GM12891 (cell line): ENCODE data around the gene ZNF592.

Experiments used
- DNase-seq: peaks from one replicate; pipeline ENCODE4 v3.0.0; 2011; ENCODE audit warnings: low spot score; ENCODE audit not compliant: insufficient read length
- FAIRE-seq: peaks from 2 replicates; lab custom pipeline; 2011; peaks lifted over from hg19 to GRCh38; lab: Jason Lieb, UNC
- PAX5 ChIP-seq: IDR thresholded peaks from 2 replicates; pipeline ENCODE4 v1.6.1; 2011; ENCODE audit warnings: low read length, moderate library complexity, mild to moderate bottlenecking; ENCODE audit not compliant: insufficient read depth, severe bottlenecking
- POLR2A ChIP-seq: IDR thresholded peaks from 2 replicates; pipeline ENCODE4 v1.6.1; 2011; ENCODE audit warnings: low read depth, low read length, control low read depth
- POLR2AphosphoS5 ChIP-seq: IDR thresholded peaks from 2 replicates; pipeline ENCODE4 v1.6.1; 2011; ENCODE audit warnings: low read depth, low read length, control low read depth
- POU2F2 ChIP-seq: IDR thresholded peaks from 2 replicates; pipeline ENCODE4 v1.6.1; 2011; ENCODE audit warnings: low read depth, mild to moderate bottlenecking, control low read depth, low read length, moderate library complexity
- SPI1 ChIP-seq: IDR thresholded peaks from 2 replicates; pipeline ENCODE4 v1.6.1; 2011; ENCODE audit warnings: low read depth, low read length, control low read depth
- TAF1 ChIP-seq: IDR thresholded peaks from 2 replicates; pipeline ENCODE4 v1.6.1; 2011; ENCODE audit warnings: low read depth, low read length, control low read depth

The ZNF592 gene

DNA sequence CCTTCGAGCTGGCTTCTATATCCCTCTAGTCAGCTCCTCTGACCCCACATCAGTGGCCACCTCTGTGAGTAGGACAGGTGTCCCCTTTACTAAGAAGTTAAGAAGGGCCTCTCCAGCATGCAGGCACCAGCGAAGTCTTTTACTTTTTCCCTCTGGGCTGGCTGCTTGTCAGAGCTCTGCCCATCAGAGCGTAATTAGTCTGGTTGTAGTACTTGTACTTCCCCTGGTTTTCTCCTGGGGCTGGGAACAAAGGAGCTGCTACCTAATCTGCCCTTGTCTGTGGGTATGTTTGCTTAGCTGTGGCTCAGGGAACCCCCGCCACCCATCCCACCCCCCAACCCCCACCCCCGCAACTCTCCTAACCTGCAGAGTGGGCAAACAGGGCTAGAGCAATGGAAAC is 41.4 kb downstream of the ZNF592 start:
- no peak for TF ChIP-seq POLR2A
- TF ChIP-seq SPI1 = no peak
- no peak for TF ChIP-seq POU2F2
- FAIRE-seq (no peak), DNase-seq (no peak)

DNA sequence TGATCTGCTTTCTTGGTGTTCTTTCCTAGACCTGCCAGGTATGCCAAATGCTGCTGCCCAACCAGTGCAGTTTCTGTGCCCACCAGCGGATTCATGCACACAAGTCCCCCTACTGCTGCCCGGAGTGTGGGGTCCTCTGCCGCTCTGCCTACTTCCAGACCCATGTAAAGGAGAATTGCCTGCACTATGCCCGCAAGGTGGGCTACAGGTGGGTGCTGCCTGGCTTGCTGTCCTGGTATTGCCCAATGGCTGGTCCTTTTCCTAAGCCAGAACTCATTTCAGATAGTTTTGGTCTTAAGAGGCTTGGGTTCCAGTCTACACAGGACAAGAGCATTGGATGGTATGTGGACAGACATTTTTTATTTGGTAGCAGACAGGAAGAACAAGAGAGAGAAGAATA is 42.3 kb downstream of the ZNF592 start:
- FAIRE-seq (no peak), DNase-seq (no peak)
- TF ChIP-seq POLR2AphosphoS5 = no peak

DNA sequence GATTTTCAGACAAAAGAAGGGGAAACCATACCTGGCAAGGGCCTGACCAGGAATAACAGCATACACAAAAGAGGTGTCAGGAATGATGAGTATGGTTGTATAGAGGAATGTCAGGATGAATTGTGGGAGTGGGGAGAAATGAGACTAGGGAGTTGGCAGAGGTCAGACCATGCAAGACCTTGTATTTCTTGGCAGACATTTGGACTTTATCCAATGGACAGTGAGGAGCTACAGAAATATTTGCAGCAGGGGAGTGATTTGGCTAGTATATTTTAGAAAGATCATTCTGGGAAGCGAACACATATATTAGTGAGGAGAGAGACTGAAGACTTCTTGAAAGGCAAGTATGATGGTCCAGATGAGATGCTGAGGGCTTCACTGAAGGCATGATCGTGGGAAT is 43.4 kb downstream of the ZNF592 start:
- DNase-seq (no peak), FAIRE-seq (no peak)
- no peak for TF ChIP-seq PAX5
- TF ChIP-seq TAF1 = no peak
- no peak for TF ChIP-seq SPI1
- TF ChIP-seq POU2F2 = no peak

DNA sequence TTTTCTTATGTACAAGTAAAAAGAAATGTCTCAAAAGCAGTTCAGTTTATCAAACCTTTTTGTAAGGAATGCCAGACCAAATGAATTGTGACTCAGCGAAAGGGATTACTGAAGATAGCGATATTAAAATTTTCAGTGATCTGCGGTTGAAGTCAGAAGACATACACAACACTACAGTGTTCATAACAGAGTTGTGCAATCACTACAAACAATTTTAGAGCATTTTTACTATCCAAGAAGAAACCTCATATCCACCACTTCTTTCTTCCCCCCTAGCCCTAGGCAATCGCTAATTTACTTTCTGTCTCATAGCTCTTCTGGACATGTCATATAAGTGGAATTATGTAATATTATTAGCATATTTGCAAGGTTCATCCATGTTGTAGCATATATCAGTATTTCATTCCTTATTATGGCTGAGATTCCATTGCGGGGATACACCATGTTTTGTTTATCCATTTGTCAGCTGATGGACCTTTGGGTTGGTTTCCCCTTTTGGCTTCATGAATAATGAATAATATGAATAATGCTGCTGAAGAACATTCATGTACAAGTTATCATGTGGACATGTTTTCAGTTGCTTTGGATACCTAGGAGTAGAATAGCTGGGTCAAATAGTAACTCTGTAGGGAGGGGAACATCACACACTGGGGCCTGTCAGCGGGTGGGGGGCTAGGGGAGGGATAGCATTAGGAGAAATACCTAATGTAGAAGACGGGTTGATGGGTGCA is 45.2 kb downstream of the ZNF592 start:
- no peak for FAIRE-seq
- no peak for DNase-seq
- no peak for TF ChIP-seq TAF1
- no peak for TF ChIP-seq POLR2AphosphoS5
- TF ChIP-seq SPI1 = no peak
- no peak for TF ChIP-seq PAX5

DNA sequence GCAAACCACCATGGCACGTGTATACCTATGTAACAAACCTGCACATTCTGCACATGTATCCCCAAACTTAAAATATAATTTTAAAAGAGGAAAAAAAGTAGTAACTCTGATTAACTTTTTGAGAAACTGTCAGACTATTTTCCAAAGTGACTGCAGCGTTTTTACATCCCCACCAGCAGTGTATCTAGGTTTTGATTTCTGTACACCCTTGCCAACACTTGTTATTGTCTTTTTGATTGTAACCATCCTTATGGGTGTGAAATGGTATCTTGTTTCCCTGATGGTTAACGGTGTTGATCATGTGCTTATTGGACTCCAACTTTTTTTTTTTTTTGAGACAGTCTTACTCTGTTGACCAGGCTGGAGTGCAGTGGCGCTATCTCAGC is 45.8 kb downstream of the ZNF592 start:
- FAIRE-seq = no peak
- no peak for DNase-seq
- TF ChIP-seq POLR2AphosphoS5 (no peak), TAF1 (no peak), SPI1 (no peak), POLR2A (no peak), POU2F2 (no peak), PAX5 (no peak)

DNA sequence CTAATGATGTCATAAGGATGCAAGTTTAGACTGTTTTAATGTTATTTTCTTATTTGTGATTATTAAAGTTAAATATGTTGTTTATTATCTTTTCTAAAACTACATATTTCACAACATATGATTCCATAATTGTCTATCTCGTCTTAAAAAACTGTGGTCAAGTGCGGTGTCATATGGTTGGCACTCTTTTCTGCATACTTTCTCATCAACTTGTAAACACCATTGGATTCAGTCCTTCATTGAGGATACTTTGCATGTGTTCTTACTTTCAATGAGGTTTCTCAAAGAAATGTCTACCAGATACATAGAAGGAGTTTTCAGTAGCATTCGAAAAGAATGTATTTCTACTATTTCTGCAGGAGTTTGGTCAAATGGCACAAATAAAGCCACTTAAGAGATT is 46.8 kb downstream of the ZNF592 start:
- FAIRE-seq = no peak
- no peak for TF ChIP-seq SPI1
- TF ChIP-seq POLR2A = no peak
- TF ChIP-seq POU2F2 = no peak
- TF ChIP-seq POLR2AphosphoS5 = no peak
- no peak for DNase-seq

DNA sequence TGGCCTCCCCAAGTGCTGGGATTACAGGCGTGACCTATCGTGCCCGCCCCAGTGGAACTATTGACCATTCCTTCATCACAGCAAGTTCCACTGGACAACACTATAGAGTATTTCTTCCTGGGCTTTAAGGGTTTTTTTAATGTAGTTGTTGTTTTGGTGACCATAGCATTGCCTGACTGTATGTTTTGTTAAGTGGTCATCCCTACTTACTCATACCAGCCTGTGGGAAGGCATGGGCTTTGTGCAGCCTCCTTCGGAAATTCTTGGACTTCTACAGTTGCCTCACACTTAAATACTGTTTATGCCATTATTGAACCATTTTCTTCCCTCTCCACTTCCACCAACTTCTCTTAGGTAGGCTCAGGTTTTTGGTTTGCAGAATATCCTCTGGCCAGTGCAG is 48.8 kb downstream of the ZNF592 start:
- FAIRE-seq (no peak), DNase-seq (no peak)
- TF ChIP-seq POU2F2 = no peak
- no peak for TF ChIP-seq SPI1
- no peak for TF ChIP-seq TAF1
- TF ChIP-seq POLR2AphosphoS5 = no peak
- TF ChIP-seq PAX5 = no peak
- no peak for TF ChIP-seq POLR2A

DNA sequence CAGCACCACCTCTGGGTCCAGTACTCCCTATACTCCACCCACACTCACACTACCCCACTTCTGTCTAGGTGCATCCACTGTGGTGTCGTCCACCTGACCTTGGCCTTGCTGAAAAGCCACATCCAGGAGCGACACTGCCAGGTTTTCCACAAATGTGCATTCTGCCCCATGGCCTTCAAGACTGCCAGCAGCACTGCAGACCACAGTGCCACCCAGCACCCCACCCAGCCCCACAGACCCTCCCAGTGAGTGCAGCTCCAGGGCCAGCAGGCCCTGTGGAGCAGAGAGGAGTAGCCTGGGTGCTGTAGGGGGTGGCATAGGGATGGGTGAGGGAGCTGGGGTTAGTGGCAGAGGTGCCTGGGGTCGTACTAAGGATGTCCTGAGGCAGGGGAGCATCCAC is 49.4 kb downstream of the ZNF592 start:
- TF ChIP-seq POLR2AphosphoS5 = no peak
- no peak for FAIRE-seq
- no peak for DNase-seq

DNA sequence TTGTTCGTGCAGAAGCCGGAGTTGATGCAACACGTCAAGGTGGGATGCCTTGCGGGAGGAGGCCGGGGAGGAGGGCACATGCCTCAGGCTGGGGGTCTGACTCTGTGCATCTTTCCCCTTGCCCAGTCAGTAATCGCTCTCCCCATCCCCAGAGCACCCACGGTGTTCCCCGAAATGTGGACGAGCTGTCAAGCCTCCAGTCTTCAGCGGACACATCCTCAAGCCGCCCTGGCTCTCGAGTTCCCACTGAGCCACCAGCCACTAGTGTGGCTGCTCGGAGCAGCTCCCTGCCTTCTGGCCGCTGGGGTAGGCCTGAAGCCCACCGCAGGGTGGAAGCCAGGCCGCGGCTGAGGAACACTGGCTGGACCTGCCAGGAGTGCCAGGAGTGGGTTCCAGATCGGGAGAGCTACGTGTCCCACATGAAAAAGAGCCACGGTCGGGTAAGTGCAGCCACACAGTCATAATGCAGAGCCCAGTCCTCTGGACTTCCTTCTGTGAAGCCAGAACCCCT is 50.1 kb downstream of the ZNF592 start:
- DNase-seq = no peak
- TF ChIP-seq POLR2A = no peak
- TF ChIP-seq POU2F2 = no peak
- TF ChIP-seq POLR2AphosphoS5 = no peak
- no peak for TF ChIP-seq PAX5
- TF ChIP-seq TAF1 = no peak
- TF ChIP-seq SPI1 = no peak
- no peak for FAIRE-seq

DNA sequence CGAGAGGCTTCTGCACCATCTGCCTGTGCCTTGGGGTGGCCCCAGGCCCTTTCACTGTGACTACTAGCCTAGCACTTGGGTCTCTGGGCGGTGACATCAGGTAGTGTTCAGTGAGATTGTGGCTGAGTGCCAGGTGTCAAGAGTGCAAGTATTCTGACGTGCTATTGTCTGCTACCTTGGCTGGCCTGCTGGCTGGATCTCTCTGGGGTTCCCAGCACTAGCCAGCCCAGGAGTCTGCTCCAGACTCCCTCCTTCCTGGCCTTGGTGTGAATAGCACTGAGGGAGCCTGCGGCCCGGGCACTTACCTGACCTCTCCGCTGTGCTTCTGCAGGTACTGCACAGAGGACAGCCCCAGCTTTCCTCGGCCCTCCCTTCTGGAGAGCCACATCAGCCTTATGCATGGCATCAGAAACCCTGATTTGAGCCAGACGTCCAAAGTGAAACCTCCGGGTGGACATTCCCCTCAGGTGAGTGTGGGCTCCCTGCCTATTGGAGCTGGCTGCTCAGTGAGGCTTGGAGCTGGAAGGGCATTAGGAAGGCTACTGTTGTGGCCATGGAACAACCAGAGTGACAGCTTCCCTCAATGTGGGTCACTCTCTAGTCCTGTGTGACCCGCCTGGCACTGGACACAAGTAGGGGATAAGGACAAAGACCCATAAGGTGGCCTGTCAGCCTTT is 51.3 kb downstream of the ZNF592 start:
- DNase-seq (no peak), FAIRE-seq (no peak)
- TF ChIP-seq POLR2A = no peak
- no peak for TF ChIP-seq PAX5
- TF ChIP-seq POU2F2 = no peak
- no peak for TF ChIP-seq SPI1
- TF ChIP-seq POLR2AphosphoS5 = no peak
- no peak for TF ChIP-seq TAF1

DNA sequence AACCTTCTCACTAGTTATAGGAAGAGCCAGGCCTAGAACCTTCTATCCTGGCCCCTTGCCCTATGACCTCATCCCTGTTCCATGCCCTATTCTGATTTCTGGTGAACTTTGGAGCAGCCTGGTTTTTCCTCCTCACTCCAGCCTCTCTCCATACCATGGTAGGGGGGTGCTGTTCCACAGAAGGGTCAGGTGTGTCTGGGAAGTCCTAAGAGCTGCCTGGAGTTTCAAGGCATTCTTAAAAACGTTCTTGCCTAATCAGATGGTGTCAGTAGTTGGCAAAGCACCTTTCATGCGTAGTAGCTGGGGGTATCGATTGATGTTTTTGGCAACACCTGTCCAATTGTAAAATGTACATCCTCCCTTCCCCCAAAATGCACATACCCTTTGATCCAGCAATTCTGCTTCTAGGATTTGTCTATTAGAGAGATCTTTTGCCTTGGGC is 52.0 kb downstream of the ZNF592 start:
- no peak for TF ChIP-seq TAF1
- no peak for TF ChIP-seq POLR2AphosphoS5
- TF ChIP-seq SPI1 = no peak
- FAIRE-seq (no peak), DNase-seq (no peak)
